GM12892 (cell line): ENCODE measurements around the gene TP73.

Source experiments
- POLR2A ChIP-seq: IDR thresholded peaks from 2 replicates; pipeline ENCODE4 v1.6.1; 2011; ENCODE audit warnings: low read depth, low read length, control low read depth
- POLR2AphosphoS5 ChIP-seq: IDR thresholded peaks from 2 replicates; pipeline ENCODE4 v1.6.1; 2011; ENCODE audit warnings: low read depth, low read length, control low read depth
- TAF1 ChIP-seq: IDR thresholded peaks from 2 replicates; pipeline ENCODE4 v1.6.1; 2011; ENCODE audit warnings: low read depth, mild to moderate bottlenecking, control low read depth, low read length, borderline replicate concordance

DNA sequence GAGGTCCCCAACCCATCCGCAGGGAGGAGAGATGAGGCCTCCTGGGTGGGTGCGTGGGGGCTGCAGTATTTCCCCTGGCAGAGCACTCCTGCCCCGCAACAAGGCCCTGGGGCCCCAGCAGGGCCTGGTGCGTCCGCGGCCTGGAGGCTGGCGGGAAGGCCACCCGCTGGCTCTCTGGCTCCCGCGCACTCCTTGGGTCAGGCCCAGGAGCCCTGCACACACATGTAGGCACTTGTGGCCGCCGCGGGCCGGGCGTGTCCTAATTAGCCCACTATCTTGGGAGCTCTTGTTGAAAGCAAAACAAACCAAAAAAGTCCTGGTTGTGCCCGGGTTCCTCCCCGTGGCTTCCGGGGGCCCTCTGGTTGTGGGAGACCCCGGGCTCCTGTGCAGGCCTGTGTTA lies 50.2 kb downstream of the TP73 start:
- TF ChIP-seq POLR2A = no peak
- no peak for TF ChIP-seq TAF1
- no peak for TF ChIP-seq POLR2AphosphoS5
